Activated effector memory CD4-positive, alpha-beta T cell treated with Interleukin-2 at 50 U/mL for 16 hours (primary cell): ENCODE results near the gene SPACDR.

Source experiments
- DNase-seq: peaks from one replicate; pipeline ENCODE4 v3.0.0-alpha.2; 2020

SPACDR gene

GRCh38 chr7:100407285-100408180 lies 56.5 kb downstream of the SPACDR start:
- no peak for DNase-seq

GRCh38 chr7:100406767-100407166 lies 57.3 kb downstream of the SPACDR start:
- no peak for DNase-seq
